Measurements from ENCODE around the gene RUFY1. TPM values are rescaled to one million over a fixed set of nuclear protein-coding genes. Genes with fewer than 3 reads are reported as not detected.
"Not testable (repeated sequence)": the region's sequence is repeated elsewhere in the genome, so short reads cannot be mapped to it uniquely, and the experiment has no call there.

The RUFY1 gene
- total RNA-seq, 6 experiments from 2014 or later: 17.6 to 24.2 (median 19.5) TPM

GRCh38 chr5:179512452-179513000, 37.8 kb upstream of the RUFY1 start:
- no peak for DNase-seq
- intact Hi-C loops (cut with DNase I): no loop called here
- Histone ChIP-seq H3K27ac (no peak overlapping the region), H3K36me3 (no peaks in the 10 kb centered on the region), H3K27me3 (no peaks in the 10 kb centered on the region), H3K4me1 (no peaks in the 10 kb centered on the region), H3K9me3 (no peaks in the 10 kb centered on the region), H3K4me3 (no peak overlapping the region)
- TF ChIP-seq POLR2A (IDR thresholded peaks at IDR 0.05) (no peak), CTCF (IDR thresholded peaks at IDR 0.05) (no peak)
- ATAC-seq: no peak
- 87% methylated on average over 11 of the region's 15 CpGs for WGBS (ENCODE audit: insufficient coverage, low coverage, low lambda C conversion rate, missing lambda C conversion rate)

DNA sequence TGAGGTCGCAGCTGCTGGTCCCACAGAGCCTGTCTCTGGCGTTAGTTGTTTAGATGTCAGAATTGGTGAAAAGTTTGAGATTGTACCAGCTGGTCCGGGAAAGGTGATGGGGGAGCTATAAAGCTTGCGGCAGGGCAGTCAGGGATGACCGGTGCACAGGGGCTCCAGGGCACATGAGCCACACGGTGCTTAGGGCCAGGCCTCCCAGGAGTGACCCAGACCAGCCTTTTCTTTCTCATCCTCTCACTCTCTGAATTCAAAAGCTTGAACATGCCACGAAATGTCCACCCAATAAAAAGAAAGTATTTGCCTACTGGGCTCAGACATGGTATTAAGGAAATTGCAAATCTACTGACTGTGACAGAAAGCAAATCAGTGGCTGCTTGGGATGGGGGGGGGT, 34.9 kb upstream of the RUFY1 start:
- ATAC-seq; H3K9me3 ChIP-seq; intact Hi-C loops (cut with DNase I); H3K4me1 ChIP-seq; H3K36me3 ChIP-seq; H3K27ac ChIP-seq; DNase-seq; H3K27me3 ChIP-seq; H3K4me3 ChIP-seq: not testable (repeated sequence)
- WGBS (ENCODE audit: insufficient coverage, low coverage, low lambda C conversion rate, missing lambda C conversion rate): 78% methylated on average over 6 of the region's 7 CpGs

DNA sequence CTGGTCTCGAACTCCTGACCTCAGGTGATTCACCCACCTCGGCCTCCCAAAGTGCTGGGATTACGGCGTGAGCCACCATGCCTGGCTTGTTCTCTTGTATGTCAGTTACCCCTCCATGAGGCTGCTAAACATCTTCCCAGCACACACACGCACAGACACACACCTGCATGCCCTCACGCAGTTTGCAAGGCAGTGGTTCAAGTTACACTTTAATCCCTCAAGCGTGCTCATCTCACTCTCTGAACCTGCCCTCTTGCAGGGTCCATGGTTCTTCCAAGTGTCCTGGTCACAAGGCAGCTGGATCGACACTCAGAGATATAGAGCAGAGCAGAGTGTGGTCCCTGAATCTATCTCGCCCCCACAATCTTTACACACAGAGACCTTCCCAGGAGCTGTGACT, 34.1 kb upstream of the RUFY1 start:
- 37% methylated on average over 3 of the region's 9 CpGs for WGBS (ENCODE audit: insufficient coverage, low coverage, low lambda C conversion rate, missing lambda C conversion rate)

DNA sequence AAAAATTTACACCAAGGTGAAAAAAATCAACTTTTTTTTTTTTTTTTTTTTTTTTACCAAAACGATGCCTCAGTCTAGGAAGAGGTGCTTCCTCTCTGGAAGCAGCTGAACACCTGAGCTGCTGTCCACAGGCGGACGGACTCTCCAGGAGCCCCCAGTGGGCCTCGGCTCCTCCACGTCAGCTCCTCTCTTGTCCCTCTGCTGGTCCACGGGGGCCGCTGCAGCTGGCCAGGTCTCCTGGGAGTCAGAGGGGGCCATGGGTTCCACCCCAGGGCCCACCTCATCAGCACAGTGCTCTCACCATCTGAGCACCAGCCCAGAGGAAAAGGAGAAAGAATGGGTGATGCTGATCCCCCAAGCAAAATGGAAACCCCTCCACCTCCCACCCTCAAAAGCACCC, 32.6 kb upstream of the RUFY1 start:
- H3K4me3 ChIP-seq; DNase-seq; H3K27me3 ChIP-seq; ATAC-seq; H3K4me1 ChIP-seq; intact Hi-C loops (cut with DNase I); H3K9me3 ChIP-seq; H3K36me3 ChIP-seq; H3K27ac ChIP-seq: not testable (repeated sequence)
- WGBS (ENCODE audit: insufficient coverage, low coverage, low lambda C conversion rate, missing lambda C conversion rate): 13% methylated on average over 1 of the region's 7 CpGs

More for the DNA sequence above, 34.1 kb upstream of the RUFY1 start:
- no peak overlapping the region for H3K4me3 ChIP-seq
- H3K9me3 ChIP-seq: no peaks in the 10 kb centered on the region
- no peaks in the 10 kb centered on the region for H3K4me1 ChIP-seq
- DNase-seq: peak in 1 of 3 donors; percentile 7
- no peaks in the 10 kb centered on the region for H3K27me3 ChIP-seq
- no peak for TF ChIP-seq CTCF (IDR thresholded peaks at IDR 0.05)
- no peak for TF ChIP-seq POLR2A (IDR thresholded peaks at IDR 0.05)
- no peaks in the 10 kb centered on the region for H3K36me3 ChIP-seq
- intact Hi-C loops (cut with DNase I): no loop called here
- H3K27ac ChIP-seq: no peak overlapping the region
- ATAC-seq: no peak

GRCh38 chr5:179518369-179518768, 32.0 kb upstream of the RUFY1 start:
- H3K4me1 ChIP-seq; H3K36me3 ChIP-seq; H3K9me3 ChIP-seq; H3K27me3 ChIP-seq; intact Hi-C loops (cut with DNase I); H3K4me3 ChIP-seq; DNase-seq; H3K27ac ChIP-seq; ATAC-seq: not testable (repeated sequence)
- WGBS (ENCODE audit: insufficient coverage, low coverage, low lambda C conversion rate, missing lambda C conversion rate): 77% methylated on average over 7 of the region's 17 CpGs

GRCh38 chr5:179519416-179520070, 30.8 kb upstream of the RUFY1 start:
- ATAC-seq: peak; percentile 67 to 80 (median 68)
- intact Hi-C loops (cut with DNase I); H3K9me3 ChIP-seq; H3K4me3 ChIP-seq; H3K27ac ChIP-seq; H3K4me1 ChIP-seq; DNase-seq; H3K36me3 ChIP-seq; H3K27me3 ChIP-seq: not testable (repeated sequence)
- 57% methylated on average over 14 of the region's 15 CpGs for WGBS (ENCODE audit: insufficient coverage, low coverage, low lambda C conversion rate, missing lambda C conversion rate)
- peak; percentile 18 to 37 (median 28) for TF ChIP-seq CTCF (IDR thresholded peaks at IDR 0.05)

DNA sequence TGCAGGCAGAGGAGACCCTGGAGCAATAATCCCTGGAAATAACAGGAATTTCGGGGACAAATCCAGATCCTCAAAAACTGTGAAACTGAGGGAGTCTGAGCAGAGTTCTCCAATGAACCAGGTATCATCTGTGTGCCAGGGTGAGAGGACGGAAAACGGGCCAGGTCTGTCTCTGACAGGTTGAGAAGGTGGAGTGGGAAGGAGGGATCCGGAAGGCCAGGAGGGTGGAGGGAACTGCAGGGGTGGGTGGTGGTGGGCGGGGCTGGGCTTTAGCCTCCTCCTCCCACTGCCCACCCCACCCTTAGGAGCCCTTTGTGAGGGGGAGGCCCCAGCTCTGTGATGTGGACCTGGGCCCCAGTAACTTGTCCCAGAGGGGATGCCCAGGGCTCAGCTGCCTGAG, 28.2 kb upstream of the RUFY1 start:
- WGBS (ENCODE audit: insufficient coverage, low coverage, low lambda C conversion rate, missing lambda C conversion rate): 68% methylated on average over 3 of the region's 5 CpGs
- ATAC-seq; H3K4me3 ChIP-seq; DNase-seq; H3K4me1 ChIP-seq; H3K27me3 ChIP-seq; H3K9me3 ChIP-seq; H3K36me3 ChIP-seq; intact Hi-C loops (cut with DNase I); H3K27ac ChIP-seq: not testable (repeated sequence)

All from right lobe of liver (tissue), 6 donors.